GM12872 (cell line): ENCODE measurements around the gene GPR84.
A peak's percentile ranks its signal among the peaks of the same experiment; 100 is the strongest.

Experiments
- TF ChIP-seq, protein P1 (sequence below): IDR thresholded peaks from 3 replicates; pipeline ENCODE4 v1.5.1; 2011; ENCODE audit warnings: low read depth, mild to moderate bottlenecking, low read length, moderate library complexity; ENCODE audit not compliant: insufficient read depth

The GPR84 gene

DNA sequence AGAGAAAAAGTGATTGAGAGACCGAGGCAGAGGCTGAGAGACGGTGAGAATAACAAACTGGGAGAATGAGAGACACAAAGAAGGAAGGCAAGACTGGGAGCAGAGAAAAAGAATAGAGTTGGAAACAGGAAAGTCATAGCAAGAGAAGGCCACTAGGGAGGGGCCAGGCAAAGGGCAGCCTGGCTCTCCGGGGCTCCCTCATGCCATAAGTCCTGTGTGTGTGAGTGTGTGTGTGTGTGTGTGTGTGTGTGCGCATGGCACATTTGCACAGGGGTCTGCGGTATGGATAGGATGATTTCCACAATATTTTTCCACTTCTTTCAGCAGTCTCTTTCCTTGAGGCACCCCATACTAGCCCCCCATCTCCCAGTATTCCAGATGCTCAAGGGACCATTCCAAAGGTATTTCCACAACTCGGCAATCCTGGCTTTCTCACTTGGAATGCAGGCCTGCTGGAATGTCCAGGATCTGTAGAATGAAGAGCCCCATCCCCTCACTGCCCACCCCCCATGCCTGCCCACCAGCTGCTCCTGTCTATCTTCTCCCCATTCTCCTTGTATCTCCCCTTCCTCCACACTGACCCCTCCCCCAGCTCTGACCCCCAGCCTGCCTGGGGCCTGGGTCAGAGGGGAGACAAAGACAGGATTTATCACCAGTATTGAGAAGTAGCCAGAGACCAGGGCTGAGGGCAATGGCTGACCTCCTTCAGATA is 9.0 kb downstream of the GPR84 start:
- TF ChIP-seq, protein P1, sequence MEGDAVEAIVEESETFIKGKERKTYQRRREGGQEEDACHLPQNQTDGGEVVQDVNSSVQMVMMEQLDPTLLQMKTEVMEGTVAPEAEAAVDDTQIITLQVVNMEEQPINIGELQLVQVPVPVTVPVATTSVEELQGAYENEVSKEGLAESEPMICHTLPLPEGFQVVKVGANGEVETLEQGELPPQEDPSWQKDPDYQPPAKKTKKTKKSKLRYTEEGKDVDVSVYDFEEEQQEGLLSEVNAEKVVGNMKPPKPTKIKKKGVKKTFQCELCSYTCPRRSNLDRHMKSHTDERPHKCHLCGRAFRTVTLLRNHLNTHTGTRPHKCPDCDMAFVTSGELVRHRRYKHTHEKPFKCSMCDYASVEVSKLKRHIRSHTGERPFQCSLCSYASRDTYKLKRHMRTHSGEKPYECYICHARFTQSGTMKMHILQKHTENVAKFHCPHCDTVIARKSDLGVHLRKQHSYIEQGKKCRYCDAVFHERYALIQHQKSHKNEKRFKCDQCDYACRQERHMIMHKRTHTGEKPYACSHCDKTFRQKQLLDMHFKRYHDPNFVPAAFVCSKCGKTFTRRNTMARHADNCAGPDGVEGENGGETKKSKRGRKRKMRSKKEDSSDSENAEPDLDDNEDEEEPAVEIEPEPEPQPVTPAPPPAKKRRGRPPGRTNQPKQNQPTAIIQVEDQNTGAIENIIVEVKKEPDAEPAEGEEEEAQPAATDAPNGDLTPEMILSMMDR = 0 out of 3 replicates have a peak, but pooled peaks have one; percentile 13

DNA sequence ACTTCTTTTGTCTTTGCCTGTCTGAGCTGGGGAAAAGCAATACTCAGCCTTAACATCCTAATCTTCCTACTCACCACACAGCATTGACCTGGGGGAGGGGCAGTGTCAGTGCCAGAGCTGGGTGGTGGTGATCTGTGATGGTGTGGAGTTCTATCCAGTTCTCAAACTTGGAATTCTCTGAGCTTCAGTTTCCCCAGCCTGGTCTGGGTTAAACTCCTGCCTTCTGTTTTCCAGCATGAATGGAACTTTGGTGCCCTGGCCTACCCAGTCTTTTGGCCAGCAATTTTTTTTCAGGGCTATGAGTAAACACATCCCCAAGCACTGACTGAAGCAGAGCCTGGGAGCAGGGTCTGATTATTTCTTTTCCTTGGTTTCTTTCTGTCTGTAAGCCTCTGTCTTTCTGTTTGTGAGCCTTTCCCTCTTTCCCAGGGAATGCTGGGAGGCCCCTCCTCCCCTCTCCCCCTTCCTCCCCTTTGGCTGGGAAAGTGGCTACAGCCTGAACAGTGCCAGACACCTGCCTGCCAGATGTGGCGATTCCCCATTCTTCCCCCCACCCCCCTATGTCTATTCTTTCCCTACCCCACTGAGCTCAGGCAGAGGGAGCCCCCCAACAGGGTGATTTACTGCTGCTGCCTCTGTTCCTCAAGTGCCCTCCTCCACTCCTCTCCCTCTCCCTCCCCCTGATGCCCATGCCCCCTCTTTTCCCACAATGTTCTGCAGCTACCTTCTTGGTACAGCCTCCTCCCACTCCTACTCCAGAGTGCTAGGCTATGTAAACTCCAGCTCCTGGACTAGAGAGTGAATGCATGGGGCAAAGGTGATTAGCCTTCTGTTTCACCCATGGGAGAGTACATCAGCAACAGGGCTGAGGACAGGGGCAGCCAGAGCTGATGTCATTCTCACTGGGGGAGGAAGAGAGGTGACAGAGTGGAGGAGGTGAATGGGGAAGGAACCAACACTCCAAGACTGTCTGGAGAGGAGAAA is 11.1 kb downstream of the GPR84 start:
- TF ChIP-seq, protein P1 = no peak

DNA sequence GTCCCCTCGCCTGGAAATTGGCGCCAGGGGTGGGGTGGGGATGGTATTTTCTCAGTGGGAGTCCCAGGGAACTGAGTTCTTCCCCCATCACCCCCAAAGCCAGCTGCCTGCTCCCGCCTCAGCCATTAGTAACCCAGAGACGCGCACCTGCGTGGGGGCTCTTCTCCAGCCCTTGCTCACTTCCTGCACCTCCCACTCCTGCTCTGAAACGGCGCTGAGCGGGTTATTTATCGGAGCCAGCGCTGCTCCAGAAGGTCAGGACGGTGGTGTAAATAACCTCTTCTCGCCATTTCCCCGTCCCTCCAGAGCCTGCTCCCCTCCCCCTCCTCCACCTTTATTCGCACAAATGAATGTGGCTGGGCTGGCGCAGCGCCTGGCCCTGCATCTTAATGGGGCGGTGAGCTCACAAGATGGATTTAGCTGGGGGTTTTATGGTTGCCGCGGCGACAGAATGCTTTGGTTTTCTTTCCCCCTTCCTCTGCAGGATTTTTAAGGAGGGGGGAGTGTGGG is 12.2 kb downstream of the GPR84 start:
- TF ChIP-seq, protein P1 = no peak

DNA sequence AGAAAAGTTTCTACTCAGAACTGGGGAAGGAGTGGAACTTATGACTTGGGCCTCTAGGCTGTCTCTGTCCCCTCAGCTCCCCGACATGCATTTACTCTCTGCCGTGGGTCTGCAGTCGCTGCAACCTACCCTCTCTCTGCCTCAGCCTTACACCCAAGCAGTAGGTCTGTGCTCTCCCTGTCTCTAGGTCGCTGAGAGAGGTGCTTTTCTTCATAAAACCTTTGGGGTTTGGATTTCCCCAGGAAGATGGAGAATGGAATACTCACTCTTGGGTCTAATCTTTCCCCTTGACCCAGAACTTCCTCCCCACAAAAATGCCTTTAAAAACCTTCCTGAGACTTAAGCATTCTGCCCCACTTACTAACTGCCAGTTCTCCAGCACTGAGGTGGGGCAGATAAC is 12.9 kb downstream of the GPR84 start:
- TF ChIP-seq, protein P1 = no peak

DNA sequence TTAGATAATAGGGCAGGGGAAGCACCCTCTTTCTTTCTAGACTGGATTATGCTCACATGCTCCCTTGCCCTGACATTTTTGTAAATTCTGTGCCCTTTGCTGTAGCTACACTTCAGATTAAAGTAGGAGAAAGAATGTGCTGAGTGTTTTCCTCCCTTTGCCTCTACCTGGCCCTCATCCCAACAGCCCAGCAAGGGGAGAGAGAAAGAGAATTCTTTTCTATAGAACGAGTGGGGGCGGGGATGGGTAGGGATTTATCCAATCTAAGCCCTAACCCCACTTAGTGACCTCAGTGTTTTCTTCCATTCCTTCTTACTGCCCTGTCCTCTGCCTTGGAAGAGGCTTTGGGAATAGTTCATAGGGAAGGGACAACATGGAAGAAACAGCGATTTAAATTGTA is 13.5 kb downstream of the GPR84 start:
- TF ChIP-seq, protein P1 = no peak

DNA sequence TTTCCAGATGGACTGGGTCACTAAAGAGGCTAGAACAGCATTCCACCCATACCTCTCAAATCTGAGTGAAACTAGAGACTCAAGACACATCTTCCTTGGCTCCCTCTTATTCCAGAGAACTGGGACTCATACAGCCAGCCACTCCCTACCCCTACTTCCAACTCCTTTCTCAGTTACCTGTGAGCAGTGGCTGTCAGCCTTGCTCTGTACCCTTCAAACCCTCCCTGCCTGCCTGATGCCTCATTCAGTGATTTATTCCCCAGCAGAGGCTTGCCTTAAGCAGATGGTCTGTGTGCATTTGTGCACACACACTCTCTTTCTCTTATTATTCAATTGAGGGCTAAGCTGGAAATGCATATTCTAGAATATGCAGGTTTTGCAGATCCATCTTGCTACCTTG is 14.6 kb downstream of the GPR84 start:
- TF ChIP-seq, protein P1 = no peak

DNA sequence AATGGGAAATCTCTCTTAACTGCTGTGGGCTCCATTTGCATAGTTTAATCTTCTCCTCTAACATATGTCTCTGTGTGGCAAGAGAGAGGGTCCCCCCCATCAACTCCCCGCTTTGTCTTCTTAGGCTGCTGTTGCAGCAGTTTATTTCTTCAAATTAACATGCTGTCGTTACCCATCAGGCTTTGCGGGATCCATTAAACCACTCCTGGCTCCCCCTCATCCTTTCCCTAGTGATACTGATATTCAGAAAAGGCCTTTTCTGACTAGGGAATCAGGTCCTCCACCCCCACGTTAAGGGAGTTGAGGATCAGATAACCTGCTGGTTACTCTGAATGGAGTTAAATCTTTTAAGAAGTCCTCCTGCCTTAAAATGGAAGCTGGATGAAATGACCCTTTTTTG is 15.2 kb downstream of the GPR84 start:
- TF ChIP-seq, protein P1 = no peak
